Breast epithelium (tissue), 3 donors: ENCODE data around the gene ELMO1.

ENCODE experiments used
- POLR2AphosphoS5 ChIP-seq, 3 donors: sonication (generic); formaldehyde crosslinking; IDR thresholded peaks; one replicate each; pipeline ENCODE4 v1.6.1; 2017; ENCODE audit warnings: antibody characterized with exemption in 3 of 3
- TF ChIP-seq, protein P1 (sequence below), 3 donors: fragments of 450-650 bp; IDR thresholded peaks; one replicate each; pipeline ENCODE4 v1.5.1; 2016 to 2017; ENCODE audit warnings: antibody characterized with exemption in 3 of 3, mild to moderate bottlenecking in 3 of 3, moderate library complexity in 3 of 3

DNA sequence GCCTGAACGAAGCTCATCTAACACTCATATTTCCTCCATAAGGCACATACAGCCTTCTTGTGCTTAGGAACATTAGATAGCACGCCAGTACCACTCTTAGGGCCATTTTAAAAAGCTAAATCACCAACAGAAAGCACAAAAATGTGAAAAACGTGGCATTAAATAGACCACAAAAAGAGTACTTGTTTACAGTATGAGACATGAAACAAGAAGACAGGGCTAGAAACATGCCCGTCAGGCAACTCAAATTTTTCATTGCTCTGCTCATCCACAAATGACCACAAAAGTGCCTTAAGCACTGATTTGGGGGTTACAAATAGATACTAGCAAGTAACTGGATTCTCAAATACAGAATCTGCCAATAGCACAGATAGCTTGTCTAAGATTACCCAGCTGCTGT is 67.8 kb downstream of the ELMO1 start:
- TF ChIP-seq, protein P1, sequence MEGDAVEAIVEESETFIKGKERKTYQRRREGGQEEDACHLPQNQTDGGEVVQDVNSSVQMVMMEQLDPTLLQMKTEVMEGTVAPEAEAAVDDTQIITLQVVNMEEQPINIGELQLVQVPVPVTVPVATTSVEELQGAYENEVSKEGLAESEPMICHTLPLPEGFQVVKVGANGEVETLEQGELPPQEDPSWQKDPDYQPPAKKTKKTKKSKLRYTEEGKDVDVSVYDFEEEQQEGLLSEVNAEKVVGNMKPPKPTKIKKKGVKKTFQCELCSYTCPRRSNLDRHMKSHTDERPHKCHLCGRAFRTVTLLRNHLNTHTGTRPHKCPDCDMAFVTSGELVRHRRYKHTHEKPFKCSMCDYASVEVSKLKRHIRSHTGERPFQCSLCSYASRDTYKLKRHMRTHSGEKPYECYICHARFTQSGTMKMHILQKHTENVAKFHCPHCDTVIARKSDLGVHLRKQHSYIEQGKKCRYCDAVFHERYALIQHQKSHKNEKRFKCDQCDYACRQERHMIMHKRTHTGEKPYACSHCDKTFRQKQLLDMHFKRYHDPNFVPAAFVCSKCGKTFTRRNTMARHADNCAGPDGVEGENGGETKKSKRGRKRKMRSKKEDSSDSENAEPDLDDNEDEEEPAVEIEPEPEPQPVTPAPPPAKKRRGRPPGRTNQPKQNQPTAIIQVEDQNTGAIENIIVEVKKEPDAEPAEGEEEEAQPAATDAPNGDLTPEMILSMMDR (IDR thresholded peaks at IDR 0.05): no peak
- TF ChIP-seq POLR2AphosphoS5 (IDR thresholded peaks at IDR 0.05): no peak
